ENCODE data around the gene ELF1. TPM values are rescaled to one million over a fixed set of nuclear protein-coding genes. Genes with fewer than 3 reads are reported as not detected.
"Not testable (repeated sequence)": the region's sequence is repeated elsewhere in the genome, so short reads cannot be mapped to it uniquely, and the experiment has no call there.

The ELF1 gene
- total RNA-seq, 2 experiments from 2014 or later = 159 to 169 TPM

- Mint-ChIP-seq H3K9me3 (no peaks in the 10 kb centered on the region), H3K4me3 (no peak overlapping the region), H3K27me3 (no peaks in the 10 kb centered on the region), H3K36me3 (ENCODE audit: low read depth) (peaks cover 13% of the 10 kb centered on the region), H3K4me1 (peaks cover 51% of the 10 kb centered on the region), H3K27ac (no peak overlapping the region)
- DNase-seq = no peak
- ChIA-PET CTCF (interaction anchor here (0.7 to 4.4 kb wide), 4 partner anchors 38 to 109 kb away, joined by 3 to 33 read pairs (median 4); partner anchors contain the start of gene ELF1), POLR2A (interaction anchor here (0.7 to 11.9 kb wide), 2 partner anchors 40 to 300 kb away, joined by 3 to 147 read pairs; partner anchors contain the start of gene ELF1)
Measured at GRCh38 chr13:41056826-41057711, 38.0 kb upstream of the ELF1 start.

DNA sequence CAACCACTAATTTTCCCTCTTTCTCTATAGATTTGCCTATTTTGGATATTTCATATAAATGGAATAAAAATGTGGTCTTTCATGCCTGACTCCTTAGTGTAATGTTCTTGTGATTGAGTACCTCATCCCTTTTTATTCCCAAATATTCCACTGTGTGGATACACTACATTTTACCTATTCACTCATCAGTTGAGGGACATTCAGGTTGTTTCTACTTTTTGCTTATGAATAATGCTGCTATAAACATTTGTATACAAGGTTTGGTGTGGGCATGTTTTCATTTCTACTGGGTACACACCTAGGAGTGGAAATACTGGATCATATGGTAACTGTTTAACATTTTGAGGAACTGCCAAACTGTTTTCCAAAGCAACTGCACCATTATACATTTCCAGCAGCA lies 37.1 kb upstream of the ELF1 start:
- Mint-ChIP-seq H3K4me3 (no peak overlapping the region), H3K27me3 (no peaks in the 10 kb centered on the region), H3K36me3 (ENCODE audit: low read depth) (peaks cover 11% of the 10 kb centered on the region), H3K27ac (no peak overlapping the region), H3K9me3 (no peaks in the 10 kb centered on the region), H3K4me1 (peaks cover 53% of the 10 kb centered on the region)
- ChIA-PET CTCF (interaction anchor here (0.8 to 3.9 kb wide), 6 partner anchors 37 to 140 kb away, joined by 3 to 28 read pairs (median 9); partner anchors contain the start of gene ELF1), POLR2A (interaction anchor here (1.5 to 11.9 kb wide), 2 partner anchors 39 to 134 kb away, joined by 3 to 147 read pairs; partner anchors contain the start of gene ELF1)
- DNase-seq = no peak

DNA sequence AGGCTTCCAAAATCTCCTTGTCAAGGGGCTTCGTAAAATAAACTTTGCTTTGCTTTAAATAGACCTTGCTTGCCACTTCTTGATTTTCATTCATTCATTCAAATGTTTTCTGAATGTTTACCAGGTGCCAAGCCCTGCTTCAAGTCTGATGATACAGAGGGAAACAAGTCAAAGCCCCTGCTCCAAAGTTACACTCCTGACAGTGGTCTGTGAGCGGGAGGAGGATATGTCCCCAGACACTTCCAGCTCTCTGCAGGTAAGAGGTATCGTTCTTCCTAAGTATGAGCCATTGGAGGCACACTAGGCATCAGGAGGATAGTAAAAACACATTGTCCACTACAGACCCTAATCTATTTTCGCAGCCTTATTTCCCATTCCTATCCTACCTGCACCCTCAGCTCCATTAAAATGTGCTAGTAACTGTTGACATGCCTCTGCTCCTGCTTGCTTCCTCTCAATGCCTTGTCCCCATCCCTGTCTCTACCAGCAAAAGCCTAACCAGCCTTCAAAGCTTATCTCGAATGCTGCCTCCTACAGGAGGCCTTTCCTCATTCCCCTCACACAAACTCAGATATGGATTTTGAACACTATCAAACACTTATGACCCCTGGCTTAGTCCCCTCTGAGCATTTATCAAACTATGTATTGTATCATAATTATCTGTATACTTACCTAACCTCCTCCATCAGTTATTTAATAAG lies 36.0 kb upstream of the ELF1 start:
- H3K4me3 Mint-ChIP-seq = no peak overlapping the region
- H3K4me1 Mint-ChIP-seq = peaks cover 60% of the 10 kb centered on the region
- DNase-seq = no peak
- H3K27ac Mint-ChIP-seq = no peak overlapping the region
- H3K27me3 Mint-ChIP-seq = no peaks in the 10 kb centered on the region
- peaks cover 2% of the 10 kb centered on the region for H3K36me3 Mint-ChIP-seq (ENCODE audit: low read depth)
- ChIA-PET CTCF (interaction anchor here (0.9 to 3.9 kb wide), 25 partner anchors 9 to 245 kb away, joined by 3 to 28 read pairs (median 5); partner anchors contain the start of gene ELF1), POLR2A (interaction anchor here (0.7 to 11.9 kb wide), 3 partner anchors 38 to 133 kb away, joined by 3 to 147 read pairs (median 3); partner anchors contain the start of gene ELF1)
- no peaks in the 10 kb centered on the region for H3K9me3 Mint-ChIP-seq

DNA sequence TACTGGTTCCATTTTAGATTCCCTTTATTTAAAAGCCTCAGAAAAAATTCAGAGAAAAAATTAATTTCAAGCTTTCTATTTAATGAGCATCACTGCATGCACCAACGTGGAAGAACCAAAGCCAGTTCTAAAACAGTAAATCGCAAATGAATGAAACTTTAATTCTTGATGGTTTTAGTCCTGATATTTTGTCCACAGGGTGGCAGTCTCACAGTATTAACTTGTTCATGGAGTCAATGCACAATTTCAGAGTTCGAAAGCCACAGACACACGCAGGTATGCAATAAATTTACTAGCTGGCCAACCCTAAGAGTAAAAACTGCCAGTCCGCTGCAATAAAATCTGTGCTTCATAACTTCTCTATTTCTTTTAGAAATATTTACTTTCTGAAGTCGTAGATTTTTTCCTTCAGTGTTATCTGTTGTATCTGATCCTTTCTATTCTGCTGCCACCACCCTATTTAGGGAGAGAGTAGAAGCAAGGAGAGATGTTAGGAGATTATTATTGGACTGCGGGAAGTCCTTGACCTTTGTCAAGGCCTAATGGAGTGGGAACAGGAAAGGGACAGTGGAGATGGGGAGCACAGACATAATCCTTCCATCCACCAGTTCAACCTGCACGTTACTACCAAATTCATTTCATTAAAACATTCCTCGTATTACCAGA lies 35.2 kb upstream of the ELF1 start:
- H3K27me3 Mint-ChIP-seq = no peaks in the 10 kb centered on the region
- ChIA-PET POLR2A (interaction anchor here (0.7 to 11.9 kb wide), 5 partner anchors 37 to 133 kb away, joined by 3 to 147 read pairs (median 4); partner anchors contain the start of gene ELF1), CTCF (interaction anchor here (0.9 to 3.9 kb wide), 27 partner anchors 9 to 245 kb away, joined by 3 to 28 read pairs (median 5); partner anchors contain the start of gene ELF1)
- H3K9me3 Mint-ChIP-seq = no peaks in the 10 kb centered on the region
- H3K36me3 Mint-ChIP-seq (ENCODE audit: low read depth) = peaks cover 6% of the 10 kb centered on the region
- peak; percentile 38 for DNase-seq
- H3K4me3 Mint-ChIP-seq = no peak overlapping the region
- H3K27ac Mint-ChIP-seq = no peak overlapping the region
- H3K4me1 Mint-ChIP-seq = peaks cover 58% of the 10 kb centered on the region

GRCh38 chr13:41053384-41053826 lies 34.3 kb upstream of the ELF1 start:
- Mint-ChIP-seq H3K36me3 (ENCODE audit: low read depth) (peaks cover 14% of the 10 kb centered on the region), H3K4me3 (no peak overlapping the region), H3K27ac (no peak overlapping the region), H3K27me3 (no peaks in the 10 kb centered on the region), H3K4me1 (peaks cover 50% of the 10 kb centered on the region), H3K9me3 (peaks cover 5% of the 10 kb centered on the region)
- ChIA-PET POLR2A (interaction anchor here (1.1 to 11.9 kb wide), 3 partner anchors 36 to 79 kb away, joined by 4 to 147 read pairs (median 4); partner anchors contain the start of gene ELF1), CTCF (interaction anchor here (0.7 to 3.9 kb wide), 20 partner anchors 10 to 209 kb away, joined by 3 to 28 read pairs (median 7); partner anchors contain the start of gene ELF1)
- no peak for DNase-seq

DNA sequence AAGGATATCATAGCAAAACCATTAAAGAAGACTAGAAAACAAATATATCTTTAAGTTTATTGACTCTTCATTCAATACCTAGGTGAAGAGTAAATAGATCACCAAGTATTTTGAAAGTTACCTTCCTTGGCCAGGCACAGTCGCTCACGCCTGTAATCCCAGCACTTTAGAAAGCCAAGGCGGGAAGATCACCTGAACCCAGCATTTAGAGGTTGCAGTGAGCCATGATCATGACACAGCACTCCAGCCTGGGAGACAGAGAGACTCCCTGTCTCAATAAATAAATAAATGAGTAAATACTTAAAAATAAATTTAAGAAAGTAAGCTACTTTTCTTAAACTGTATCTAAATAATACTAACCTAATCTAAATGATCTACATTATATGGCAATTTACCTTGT lies 33.3 kb upstream of the ELF1 start:
- H3K4me1 Mint-ChIP-seq = peaks cover 44% of the 10 kb centered on the region
- POLR2A ChIA-PET = interaction anchor here (11.9 kb wide), 1 partner anchor 35 kb away, joined by 147 read pairs; the partner anchor contains the start of gene ELF1

GRCh38 chr13:41049480-41050440 lies 30.6 kb upstream of the ELF1 start:
- H3K9me3 Mint-ChIP-seq = peaks cover 5% of the 10 kb centered on the region
- H3K27me3 Mint-ChIP-seq = no peaks in the 10 kb centered on the region
- POLR2A ChIA-PET = interaction anchor here (11.9 kb wide), 1 partner anchor 32 kb away, joined by 147 read pairs; the partner anchor contains the start of gene ELF1
- no peak overlapping the region for H3K27ac Mint-ChIP-seq
- no peak for DNase-seq
- peaks cover 28% of the 10 kb centered on the region for H3K4me1 Mint-ChIP-seq
- CTCF ChIA-PET = interaction anchor here (0.9 kb wide), 1 partner anchor 29 kb away, joined by 3 read pairs; no protein-coding TSS in a partner anchor
- H3K4me3 Mint-ChIP-seq = no peak overlapping the region
- peaks cover 21% of the 10 kb centered on the region for H3K36me3 Mint-ChIP-seq (ENCODE audit: low read depth)

More for the DNA sequence above, 33.3 kb upstream of the ELF1 start:
- Mint-ChIP-seq H3K27me3 (no peaks in the 10 kb centered on the region), H3K36me3 (ENCODE audit: low read depth) (peaks cover 15% of the 10 kb centered on the region), H3K27ac (no peak overlapping the region), H3K4me3 (no peak overlapping the region), H3K9me3 (peaks cover 5% of the 10 kb centered on the region)
- no peak for DNase-seq
- CTCF ChIA-PET = interaction anchor here (0.7 to 3.9 kb wide), 7 partner anchors 22 to 170 kb away, joined by 3 to 28 read pairs (median 6); partner anchors contain the start of gene ELF1

- H3K36me3 Mint-ChIP-seq (ENCODE audit: low read depth) = peaks cover 21% of the 10 kb centered on the region
Measured at GRCh38 chr13:41048640-41049039, 29.5 kb upstream of the ELF1 start.

GRCh38 chr13:41042419-41042818 lies 23.3 kb upstream of the ELF1 start:
- H3K36me3 Mint-ChIP-seq (ENCODE audit: low read depth); H3K4me3 Mint-ChIP-seq; CTCF ChIA-PET; H3K4me1 Mint-ChIP-seq; POLR2A ChIA-PET; DNase-seq; H3K9me3 Mint-ChIP-seq; H3K27me3 Mint-ChIP-seq; H3K27ac Mint-ChIP-seq: not testable (repeated sequence)

More at GRCh38 chr13:41048640-41049039, 29.5 kb upstream of the ELF1 start:
- no peaks in the 10 kb centered on the region for H3K27me3 Mint-ChIP-seq
- ChIA-PET POLR2A (no interaction called here), CTCF (interaction anchor here (1.2 kb wide), 1 partner anchor 10 kb away, joined by 4 read pairs; no protein-coding TSS in a partner anchor)
- H3K4me1 Mint-ChIP-seq = peaks cover 17% of the 10 kb centered on the region
- DNase-seq = no peak
- no peak overlapping the region for H3K4me3 Mint-ChIP-seq
- peaks cover 5% of the 10 kb centered on the region for H3K9me3 Mint-ChIP-seq
- no peak overlapping the region for H3K27ac Mint-ChIP-seq

DNA sequence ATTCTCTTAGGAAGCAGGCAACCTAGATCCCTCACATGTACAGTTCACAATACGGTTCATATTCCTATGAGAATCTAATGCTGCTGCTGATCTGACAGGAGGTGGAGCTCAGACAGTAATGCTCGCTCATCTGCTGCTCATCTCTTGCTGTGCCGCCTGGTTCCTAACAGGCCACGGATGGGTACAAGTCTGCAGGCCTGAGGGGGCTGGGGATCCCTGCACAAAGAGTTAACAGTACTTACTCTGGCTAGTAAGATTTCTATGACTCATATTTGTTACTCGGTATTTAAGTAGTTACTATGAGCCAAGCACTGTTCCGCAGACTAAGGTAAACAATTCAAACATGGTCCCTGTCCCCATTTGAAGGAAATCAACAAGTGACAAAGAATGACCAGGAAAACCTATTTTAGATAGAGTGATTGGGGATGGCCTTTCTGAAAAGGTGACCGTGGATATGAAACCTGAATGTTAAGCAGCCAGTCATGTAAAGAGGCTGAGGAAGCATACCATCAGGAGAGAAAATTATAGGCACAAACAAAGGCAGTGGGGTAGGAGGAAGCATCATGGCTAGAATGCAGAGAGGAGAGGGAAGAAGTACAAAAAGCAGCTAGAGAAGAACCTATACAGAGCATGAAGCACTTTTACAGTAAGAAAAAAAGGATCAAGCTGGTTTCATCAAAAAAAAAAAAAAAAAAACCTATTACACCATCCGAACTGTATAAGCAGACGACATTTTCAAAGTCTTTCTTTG lies 21.6 kb upstream of the ELF1 start:
- H3K9me3 Mint-ChIP-seq = peaks cover 4% of the 10 kb centered on the region
- H3K27me3 Mint-ChIP-seq = no peaks in the 10 kb centered on the region
- CTCF ChIA-PET = interaction anchor here (1.2 to 1.7 kb wide), 2 partner anchors 14 to 19 kb away, joined by 4 to 5 read pairs; no protein-coding TSS in a partner anchor
- no peak for DNase-seq
- H3K4me3 Mint-ChIP-seq = no peak overlapping the region
- peaks cover 4% of the 10 kb centered on the region for H3K36me3 Mint-ChIP-seq (ENCODE audit: low read depth)
- H3K4me1 Mint-ChIP-seq = peaks cover 2% of the 10 kb centered on the region
- POLR2A ChIA-PET = interaction anchor here (1.4 kb wide), 1 partner anchor 20 kb away, joined by 3 read pairs; no protein-coding TSS in a partner anchor
- H3K27ac Mint-ChIP-seq = no peak overlapping the region

All from activated CD4-positive, alpha-beta memory T cell treated with anti-CD3 and anti-CD28 coated beads, Interleukin-2, amount 10 ng/mL, durations not matched to agents 7 days and 5 days (primary cell).